ENCODE data around the gene TSPAN13. TPM values are rescaled to one million over a fixed set of nuclear protein-coding genes. Genes with fewer than 3 reads are reported as not detected.

TSPAN13 gene
- total RNA-seq, 1 donor, result 10.8 TPM

GRCh38 chr7:16787127-16787526, 33.6 kb downstream of the TSPAN13 start:
- no peak overlapping the region for H3K4me3 ChIP-seq (ENCODE audit: low read depth, low read length)
- DNase-seq (ENCODE audit: low read depth), result no peak
- TF ChIP-seq CTCF (IDR thresholded peaks at IDR 0.05; ENCODE audit: insufficient read depth, low read depth, low read length), result no peak

- H3K4me3 ChIP-seq (ENCODE audit: low read depth, low read length), result no peak overlapping the region
- no peak for TF ChIP-seq CTCF (IDR thresholded peaks at IDR 0.05; ENCODE audit: insufficient read depth, low read depth, low read length)
- no peak for DNase-seq (ENCODE audit: low read depth)
Measured at GRCh38 chr7:16791071-16791470, 37.5 kb downstream of the TSPAN13 start.

GRCh38 chr7:16791905-16792698, 38.5 kb downstream of the TSPAN13 start:
- TF ChIP-seq CTCF (IDR thresholded peaks at IDR 0.05; ENCODE audit: insufficient read depth, low read depth, low read length), result no peak
- H3K4me3 ChIP-seq (ENCODE audit: low read depth, low read length), result no peak overlapping the region
- peak; percentile 13 for DNase-seq (ENCODE audit: low read depth)

- no peak for TF ChIP-seq CTCF (IDR thresholded peaks at IDR 0.05; ENCODE audit: insufficient read depth, low read depth, low read length)
- DNase-seq (ENCODE audit: low read depth), result no peak
- no peak overlapping the region for H3K4me3 ChIP-seq (ENCODE audit: low read depth, low read length)
Measured at GRCh38 chr7:16794986-16795385, 41.4 kb downstream of the TSPAN13 start.

GRCh38 chr7:16795624-16796023, 42.1 kb downstream of the TSPAN13 start:
- no peak for DNase-seq (ENCODE audit: low read depth)
- TF ChIP-seq CTCF (IDR thresholded peaks at IDR 0.05; ENCODE audit: insufficient read depth, low read depth, low read length), result no peak
- H3K4me3 ChIP-seq (ENCODE audit: low read depth, low read length), result no peak overlapping the region

GRCh38 chr7:16801111-16801542, 47.6 kb downstream of the TSPAN13 start:
- H3K4me3 ChIP-seq (ENCODE audit: low read depth, low read length), result no peak overlapping the region
- peak; percentile 68 for DNase-seq (ENCODE audit: low read depth)
- peak; percentile 62 for TF ChIP-seq CTCF (IDR thresholded peaks at IDR 0.05; ENCODE audit: insufficient read depth, low read depth, low read length)

- no peak overlapping the region for H3K4me3 ChIP-seq (ENCODE audit: low read depth, low read length)
- TF ChIP-seq CTCF (IDR thresholded peaks at IDR 0.05; ENCODE audit: insufficient read depth, low read depth, low read length), result no peak
- DNase-seq (ENCODE audit: low read depth), result no peak
Measured at GRCh38 chr7:16801579-16801978, 48.0 kb downstream of the TSPAN13 start.
